Spleen (tissue), 11 donors: ENCODE measurements around the gene COL28A1. TPM values are rescaled to one million over a fixed set of nuclear protein-coding genes. Genes with fewer than 3 reads are reported as not detected.
"Not testable (repeated sequence)": the region's sequence is repeated elsewhere in the genome, so short reads cannot be mapped to it uniquely, and the experiment has no call there.

Source experiments
- DNase-seq: peaks from one replicate; pipeline ENCODE4 v3.0.0-alpha.2; 2020
- H3K27ac ChIP-seq, 8 donors: fragments of 200-600 bp; sonication (generic) in 7 of 8; 1 replicate in 4 of 8; 2 replicates in 4 of 8; pipeline versions ENCODE4 v1.5.0 to v1.8.0; 2016 to 2021; ENCODE audit warnings: inconsistent platforms in 4 of 8, mild to moderate bottlenecking in 4 of 8, moderate library complexity in 1 of 8
- H3K27me3 ChIP-seq, 7 donors: fragments of 200-600 bp; sonication (generic) in 6 of 7; replicated peaks in 1 of 7; 1 replicate in 4 of 7; 2 replicates in 3 of 7; pipeline versions ENCODE4 v1.5.0 to v1.8.0; 2016 to 2021; ENCODE audit warnings: inconsistent platforms in 3 of 7, mild to moderate bottlenecking in 1 of 7
- H3K36me3 ChIP-seq, 6 donors: fragments of 200-600 bp; sonication (generic) in 5 of 6; 1 replicate in 4 of 6; 2 replicates in 2 of 6; pipeline versions ENCODE4 v1.5.0 to v1.8.0; 2016 to 2021; ENCODE audit warnings: inconsistent platforms in 2 of 6
- H3K4me1 ChIP-seq, 6 donors: fragments of 200-600 bp; sonication (generic) in 5 of 6; 1 replicate in 3 of 6; 2 replicates in 3 of 6; pipeline versions ENCODE4 v1.5.0 to v1.8.0; 2016 to 2021; ENCODE audit warnings: inconsistent platforms in 3 of 6
- H3K4me3 ChIP-seq, 8 donors: fragments of 200-600 bp; sonication (generic) in 7 of 8; 1 replicate in 4 of 8; 2 replicates in 4 of 8; pipeline versions ENCODE4 v1.5.0 to v1.8.0; 2016 to 2021; ENCODE audit warnings: inconsistent platforms in 4 of 8, mild to moderate bottlenecking in 4 of 8, moderate library complexity in 2 of 8
- H3K9me3 ChIP-seq, 8 donors: fragments of 200-600 bp; sonication (generic) in 7 of 8; 1 replicate in 4 of 8; 2 replicates in 4 of 8; pipeline versions ENCODE4 v1.5.0 to v1.8.0; 2016 to 2021; ENCODE audit warnings: inconsistent platforms in 4 of 8
- POLR2A ChIP-seq, 3 donors: fragments of 450-650 bp; IDR thresholded peaks; one replicate each; pipeline ENCODE4 v1.5.1; 2017; ENCODE audit warnings: antibody characterized with exemption in 3 of 3, mild to moderate bottlenecking in 1 of 3
- POLR2AphosphoS5 ChIP-seq, 3 donors: sonication (generic); formaldehyde crosslinking; IDR thresholded peaks; one replicate each; pipeline ENCODE4 v1.5.1; 2017; ENCODE audit warnings: antibody characterized with exemption in 3 of 3
- WGBS, 5 donors: extraction: QIAGEN DNeasy Blood & Tissue Kit in 3 of 5; methylation state at CpG; one replicate each; pipeline versions ENCODE4 v1.1.5 to v1.1.7; 2013 to 2018; 5-methylcytosine and 5-hydroxymethylcytosine counted together
- intact Hi-C: fragments of 100-400 bp; cut with DNase I; formaldehyde crosslinking; loops from one replicate; pipeline ENCODE4 v1.15.0; 2023; ENCODE audit warnings: low total_unique reads
- polyA plus RNA-seq, 3 donors: library from polyadenylated mRNA; stranded (reverse); fragments of 200-250 nt; gene quantifications; one replicate each; pipeline ENCODE4 v1.2.1, GENCODE V29; 2013
- total RNA-seq, 7 donors: library from RNA; depleted of rRNA in 3 of 7; stranded (reverse); fragments of >200 nt in 3 of 7; fragmentation: NEBNext Ultra II Directional in 4 of 7; extraction: Animal tissue kit (Norgen Biotek cat#: 25700) in 4 of 7; gene quantifications; one replicate each; pipeline versions ENCODE4 v1.1.0 to v1.2.1, GENCODE V29; 2016 to 2021
- TF ChIP-seq, protein P1 (sequence below), 11 experiments: fragments of 200-600 bp in 7 of 11; fragments of 450-650 bp in 4 of 11; sonication (generic) in 4 of 11; IDR thresholded peaks in 8 of 11; conservative IDR thresholded peaks in 3 of 11; 1 replicate in 7 of 11; 2 replicates in 4 of 11; pipeline versions ENCODE4 v1.4.0 to v1.8.0; 2016 to 2021; ENCODE audit warnings: antibody characterized with exemption in 11 of 11, inconsistent platforms in 4 of 11, mild to moderate bottlenecking in 1 of 11
- donor health status: healthy with polysubstance abuse.
- donor health status: DM: no; HTN: no; CAD: no; lungs with moderate emphysema.
- donor health status: DM: no; HTN: no; CAD: no.
- donor health status: Bipolar disorder and iron deficiency.
- donor health status: healthy.
- donor health status: DM: no; HTN: no; CAD: no.
- donor health status: DM: yes; HTN: yes; CAD: no.

The COL28A1 gene
- total and polyA plus RNA-seq, 10 donors, result 0.08 to 1.6 (median 0.51) TPM

DNA sequence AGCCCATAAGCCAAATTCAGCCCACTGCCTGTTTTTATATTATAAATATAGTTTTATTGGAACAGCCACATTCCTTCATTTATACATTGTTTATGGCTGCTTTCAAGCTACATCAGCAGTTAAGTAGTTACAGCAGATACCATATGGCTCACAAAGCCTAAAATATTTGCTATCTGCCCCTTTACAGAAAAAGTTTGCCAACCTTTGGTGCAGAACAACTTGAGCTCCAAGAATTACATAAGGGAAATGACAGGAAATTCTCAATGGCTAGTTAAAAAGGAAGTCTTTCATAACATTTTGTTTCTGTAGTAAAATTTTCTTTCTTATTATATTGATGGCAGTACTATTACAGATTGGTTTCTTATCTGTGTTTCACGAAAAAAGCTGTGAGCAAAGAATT lies 59.3 kb downstream of the COL28A1 start:
- Histone ChIP-seq H3K9me3 (peaks cover 0 to 18% (median 2%) of the 10 kb centered on the region in 8 donors), H3K27me3 (no peaks in the 10 kb centered on the region), H3K27ac (no peak overlapping the region), H3K4me3 (no peak overlapping the region), H3K36me3 (no peaks in the 10 kb centered on the region), H3K4me1 (peaks cover 0 to 5% (median 0%) of the 10 kb centered on the region in 6 donors)
- intact Hi-C loops, result no loop called here
- no peak for DNase-seq
- TF ChIP-seq, protein P1, sequence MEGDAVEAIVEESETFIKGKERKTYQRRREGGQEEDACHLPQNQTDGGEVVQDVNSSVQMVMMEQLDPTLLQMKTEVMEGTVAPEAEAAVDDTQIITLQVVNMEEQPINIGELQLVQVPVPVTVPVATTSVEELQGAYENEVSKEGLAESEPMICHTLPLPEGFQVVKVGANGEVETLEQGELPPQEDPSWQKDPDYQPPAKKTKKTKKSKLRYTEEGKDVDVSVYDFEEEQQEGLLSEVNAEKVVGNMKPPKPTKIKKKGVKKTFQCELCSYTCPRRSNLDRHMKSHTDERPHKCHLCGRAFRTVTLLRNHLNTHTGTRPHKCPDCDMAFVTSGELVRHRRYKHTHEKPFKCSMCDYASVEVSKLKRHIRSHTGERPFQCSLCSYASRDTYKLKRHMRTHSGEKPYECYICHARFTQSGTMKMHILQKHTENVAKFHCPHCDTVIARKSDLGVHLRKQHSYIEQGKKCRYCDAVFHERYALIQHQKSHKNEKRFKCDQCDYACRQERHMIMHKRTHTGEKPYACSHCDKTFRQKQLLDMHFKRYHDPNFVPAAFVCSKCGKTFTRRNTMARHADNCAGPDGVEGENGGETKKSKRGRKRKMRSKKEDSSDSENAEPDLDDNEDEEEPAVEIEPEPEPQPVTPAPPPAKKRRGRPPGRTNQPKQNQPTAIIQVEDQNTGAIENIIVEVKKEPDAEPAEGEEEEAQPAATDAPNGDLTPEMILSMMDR (IDR thresholded peaks at IDR 0.05 in 8 of 11, conservative IDR thresholded peaks at IDR 0.05 in 3 of 11), result no peak
- TF ChIP-seq POLR2AphosphoS5 (IDR thresholded peaks at IDR 0.05) (no peak), POLR2A (IDR thresholded peaks at IDR 0.05) (no peak)
- WGBS, 5 donors, result 6 to 26% (median 15%) methylated on average over 1 of the region's 1 CpG

DNA sequence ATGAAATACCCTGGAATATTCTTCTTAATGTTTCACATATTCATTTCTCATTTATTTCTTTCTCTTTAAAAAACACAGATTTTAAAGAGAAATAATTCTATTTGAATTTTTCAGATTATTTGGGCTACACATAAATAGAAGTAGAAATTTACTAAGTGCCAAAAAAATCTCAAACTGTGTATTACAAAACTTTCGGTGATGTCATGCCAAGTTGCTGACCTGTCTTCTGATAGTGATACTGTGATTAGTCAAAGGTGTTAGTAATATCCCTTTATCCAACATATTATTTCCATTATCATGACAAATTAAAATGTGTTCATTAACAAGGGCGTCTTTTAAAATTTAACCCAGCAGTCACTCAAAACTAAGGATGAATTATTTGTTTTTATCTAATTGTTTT lies 60.1 kb downstream of the COL28A1 start:
- DNase-seq, result no peak
- 88 to 95% (median 93%) methylated on average over 2 of the region's 2 CpGs for WGBS, 5 donors
- Histone ChIP-seq H3K9me3 (peaks cover 0 to 18% (median 4%) of the 10 kb centered on the region in 8 donors), H3K4me1 (peaks cover 0 to 5% (median 0%) of the 10 kb centered on the region in 6 donors), H3K27me3 (no peaks in the 10 kb centered on the region), H3K27ac (no peak overlapping the region), H3K4me3 (no peak overlapping the region), H3K36me3 (no peaks in the 10 kb centered on the region)
- intact Hi-C loops, result no loop called here
- TF ChIP-seq POLR2AphosphoS5 (IDR thresholded peaks at IDR 0.05), result no peak
- TF ChIP-seq, protein P1 (IDR thresholded peaks at IDR 0.05 in 8 of 11, conservative IDR thresholded peaks at IDR 0.05 in 3 of 11), result no peak
- TF ChIP-seq POLR2A (IDR thresholded peaks at IDR 0.05), result no peak

DNA sequence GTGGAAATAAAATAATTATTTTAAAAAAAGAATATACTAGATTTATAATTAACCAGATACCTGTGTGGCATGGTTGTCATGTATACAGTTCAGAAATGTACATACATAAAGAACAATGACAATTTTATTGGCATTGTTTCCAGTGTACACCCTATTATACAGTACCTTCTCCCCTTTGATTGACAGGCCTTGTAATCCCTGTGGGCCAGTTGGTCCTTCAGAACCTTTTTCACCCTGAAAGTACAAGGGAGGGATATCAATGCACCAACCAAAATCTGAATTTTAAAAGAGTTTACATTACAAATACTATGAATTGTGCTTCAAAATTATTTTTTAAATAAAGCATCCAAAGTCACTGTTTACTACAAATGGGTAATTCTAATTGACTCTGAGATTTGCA lies 61.2 kb downstream of the COL28A1 start:
- DNase-seq, result no peak
- H3K4me3 ChIP-seq, result no peak overlapping the region
- no peaks in the 10 kb centered on the region for H3K27me3 ChIP-seq
- intact Hi-C loops, result no loop called here
- peaks cover 0 to 18% (median 4%) of the 10 kb centered on the region in 8 donors for H3K9me3 ChIP-seq
- no peak overlapping the region for H3K27ac ChIP-seq
- H3K36me3 ChIP-seq, result no peaks in the 10 kb centered on the region
- H3K4me1 ChIP-seq, result peaks cover 0 to 5% (median 0%) of the 10 kb centered on the region in 6 donors
- TF ChIP-seq, protein P1 (IDR thresholded peaks at IDR 0.05 in 8 of 11, conservative IDR thresholded peaks at IDR 0.05 in 3 of 11), result no peak
- TF ChIP-seq POLR2A (IDR thresholded peaks at IDR 0.05), result no peak
- no peak for TF ChIP-seq POLR2AphosphoS5 (IDR thresholded peaks at IDR 0.05)

GRCh38 chr7:7464991-7465765 lies 70.5 kb downstream of the COL28A1 start:
- intact Hi-C loops, DNase-seq, H3K27ac ChIP-seq, H3K36me3 ChIP-seq, H3K4me1 ChIP-seq, H3K27me3 ChIP-seq, H3K4me3 ChIP-seq, H3K9me3 ChIP-seq: not testable (repeated sequence)
- WGBS, 5 donors, result 88 to 96% (median 95%) methylated on average over 19 to 31 of the region's 39 CpGs
